ENCODE measurements around the gene CAMK1.
A peak's percentile ranks its signal among the peaks of the same experiment; 100 is the strongest.

The CAMK1 gene

GRCh38 chr3:9770276-9770812, 597 bp upstream of the CAMK1 start:
- H4K8ac ChIP-seq (ENCODE audit: low read depth, low read length): peak overlapping the region; percentile 72
- H2BK5ac ChIP-seq (ENCODE audit: low read depth, low read length, poor library complexity): no peak overlapping the region
- H3K4me1 ChIP-seq (ENCODE audit: control insufficient read depth in 1 of 2, insufficient read depth in 2 of 2, low read length in 2 of 2): peaks cover 7 to 12% of the 10 kb centered on the region in 2 experiments
- H3K9me3 ChIP-seq (ENCODE audit: insufficient read depth, low read depth, low read length): no peaks in the 10 kb centered on the region
- no peak overlapping the region for H3K14ac ChIP-seq (ENCODE audit: low read length)
- H3K4me3 ChIP-seq (ENCODE audit: low read depth, low read length): no peak overlapping the region
- no peak overlapping the region for H3K9ac ChIP-seq (ENCODE audit: low read length)
- peaks cover 7% of the 10 kb centered on the region for H3K79me1 ChIP-seq (ENCODE audit: low read length)
- H3K79me2 ChIP-seq (ENCODE audit: control insufficient read depth, insufficient read depth, low read length, poor library complexity): no peaks in the 10 kb centered on the region
- peak overlapping the region; percentile 80 for H3K4me2 ChIP-seq (ENCODE audit: low read length)
- no peak overlapping the region for H2BK120ac ChIP-seq (ENCODE audit: insufficient read depth, low read length, poor library complexity)
- H3K36me3 ChIP-seq (ENCODE audit: control insufficient read depth in 1 of 2, insufficient read depth in 2 of 2, low read length in 2 of 2): no peaks in the 10 kb centered on the region
- no peak overlapping the region for H4K91ac ChIP-seq (ENCODE audit: low read depth, low read length)
- peak overlapping the region; percentile 48 for H2AFZ ChIP-seq (ENCODE audit: insufficient read depth, low read length, poor library complexity)
- no peaks in the 10 kb centered on the region for H3K27me3 ChIP-seq (ENCODE audit: insufficient read depth, low read length)
- no peak overlapping the region for H3K23ac ChIP-seq (ENCODE audit: low read length)
- H4K12ac ChIP-seq (ENCODE audit: low read depth, low read length): no peak overlapping the region
- no peak overlapping the region for H2AK5ac ChIP-seq (ENCODE audit: low read length)
- no CpG with 5 or more reads among the region's 15 CpGs for WGBS (ENCODE audit: extremely low coverage, insufficient coverage, insufficient read length)
- H3K4ac ChIP-seq (ENCODE audit: low read depth, low read length): no peak overlapping the region
- no peak overlapping the region for H2BK12ac ChIP-seq (ENCODE audit: low read length)
- H3K18ac ChIP-seq (ENCODE audit: low read length): no peak overlapping the region
- H3K27ac ChIP-seq (ENCODE audit: low read depth, low read length): no peak overlapping the region
- no peak for DNase-seq

GRCh38 chr3:9769012-9769411, 735 bp downstream of the CAMK1 start:
- no peak overlapping the region for H3K14ac ChIP-seq (ENCODE audit: low read length)
- 100% methylated on average over 1 of the region's 5 CpGs for WGBS (ENCODE audit: extremely low coverage, insufficient coverage, insufficient read length)
- H4K91ac ChIP-seq (ENCODE audit: low read depth, low read length): no peak overlapping the region
- peaks cover 7% of the 10 kb centered on the region for H3K79me1 ChIP-seq (ENCODE audit: low read length)
- no peaks in the 10 kb centered on the region for H3K36me3 ChIP-seq (ENCODE audit: control insufficient read depth in 1 of 2, insufficient read depth in 2 of 2, low read length in 2 of 2)
- no peak overlapping the region for H2BK12ac ChIP-seq (ENCODE audit: low read length)
- no peak overlapping the region for H4K8ac ChIP-seq (ENCODE audit: low read depth, low read length)
- no peak overlapping the region for H3K18ac ChIP-seq (ENCODE audit: low read length)
- H3K4ac ChIP-seq (ENCODE audit: low read depth, low read length): no peak overlapping the region
- no peaks in the 10 kb centered on the region for H3K27me3 ChIP-seq (ENCODE audit: insufficient read depth, low read length)
- H3K4me2 ChIP-seq (ENCODE audit: low read length): no peak overlapping the region
- H2AFZ ChIP-seq (ENCODE audit: insufficient read depth, low read length, poor library complexity): no peak overlapping the region
- no peaks in the 10 kb centered on the region for H3K9me3 ChIP-seq (ENCODE audit: insufficient read depth, low read depth, low read length)
- peak overlapping the region; percentile 2 for H2AK5ac ChIP-seq (ENCODE audit: low read length)
- H3K23ac ChIP-seq (ENCODE audit: low read length): no peak overlapping the region
- no peak overlapping the region for H2BK5ac ChIP-seq (ENCODE audit: low read depth, low read length, poor library complexity)
- H3K79me2 ChIP-seq (ENCODE audit: control insufficient read depth, insufficient read depth, low read length, poor library complexity): no peaks in the 10 kb centered on the region
- H3K27ac ChIP-seq (ENCODE audit: low read depth, low read length): no peak overlapping the region
- no peak overlapping the region for H4K12ac ChIP-seq (ENCODE audit: low read depth, low read length)
- DNase-seq: no peak
- peaks cover 7 to 12% of the 10 kb centered on the region in 2 experiments for H3K4me1 ChIP-seq (ENCODE audit: control insufficient read depth in 1 of 2, insufficient read depth in 2 of 2, low read length in 2 of 2)
- H3K9ac ChIP-seq (ENCODE audit: low read length): no peak overlapping the region
- peak overlapping the region; percentile 49 for H3K4me3 ChIP-seq (ENCODE audit: low read depth, low read length)
- H2BK120ac ChIP-seq (ENCODE audit: insufficient read depth, low read length, poor library complexity): no peak overlapping the region

- H4K8ac ChIP-seq (ENCODE audit: low read depth, low read length): no peak overlapping the region
- H3K27ac ChIP-seq (ENCODE audit: low read depth, low read length): no peak overlapping the region
- no peak for DNase-seq
- H3K4ac ChIP-seq (ENCODE audit: low read depth, low read length): no peak overlapping the region
- no peaks in the 10 kb centered on the region for H3K27me3 ChIP-seq (ENCODE audit: insufficient read depth, low read length)
- no peaks in the 10 kb centered on the region for H3K36me3 ChIP-seq (ENCODE audit: control insufficient read depth in 1 of 2, insufficient read depth in 2 of 2, low read length in 2 of 2)
- H3K79me2 ChIP-seq (ENCODE audit: control insufficient read depth, insufficient read depth, low read length, poor library complexity): no peaks in the 10 kb centered on the region
- peak overlapping the region; percentile 37 for H3K9ac ChIP-seq (ENCODE audit: low read length)
- H3K4me1 ChIP-seq (ENCODE audit: control insufficient read depth in 1 of 2, insufficient read depth in 2 of 2, low read length in 2 of 2): peaks cover 7 to 12% of the 10 kb centered on the region in 2 experiments
- no peak overlapping the region for H2BK5ac ChIP-seq (ENCODE audit: low read depth, low read length, poor library complexity)
- no peak overlapping the region for H4K91ac ChIP-seq (ENCODE audit: low read depth, low read length)
- no peak overlapping the region for H3K4me3 ChIP-seq (ENCODE audit: low read depth, low read length)
- H2AK5ac ChIP-seq (ENCODE audit: low read length): no peak overlapping the region
- no peak overlapping the region for H3K18ac ChIP-seq (ENCODE audit: low read length)
- WGBS (ENCODE audit: extremely low coverage, insufficient coverage, insufficient read length): no CpG with 5 or more reads among the region's 6 CpGs
- no peak overlapping the region for H2BK12ac ChIP-seq (ENCODE audit: low read length)
- H3K9me3 ChIP-seq (ENCODE audit: insufficient read depth, low read depth, low read length): no peaks in the 10 kb centered on the region
- H2AFZ ChIP-seq (ENCODE audit: insufficient read depth, low read length, poor library complexity): no peak overlapping the region
- no peak overlapping the region for H3K23ac ChIP-seq (ENCODE audit: low read length)
- no peak overlapping the region for H2BK120ac ChIP-seq (ENCODE audit: insufficient read depth, low read length, poor library complexity)
- no peak overlapping the region for H3K4me2 ChIP-seq (ENCODE audit: low read length)
- H4K12ac ChIP-seq (ENCODE audit: low read depth, low read length): no peak overlapping the region
- H3K79me1 ChIP-seq (ENCODE audit: low read length): peaks cover 7% of the 10 kb centered on the region
- H3K14ac ChIP-seq (ENCODE audit: low read length): no peak overlapping the region
Observed at GRCh38 chr3:9768141-9768775, 1.5 kb downstream of the CAMK1 start.

- no peak overlapping the region for H3K14ac ChIP-seq (ENCODE audit: low read length)
- no peak overlapping the region for H3K4ac ChIP-seq (ENCODE audit: low read depth, low read length)
- H3K9ac ChIP-seq (ENCODE audit: low read length): no peak overlapping the region
- H4K91ac ChIP-seq (ENCODE audit: low read depth, low read length): no peak overlapping the region
- H3K4me3 ChIP-seq (ENCODE audit: low read depth, low read length): no peak overlapping the region
- H3K9me3 ChIP-seq (ENCODE audit: insufficient read depth, low read depth, low read length): no peaks in the 10 kb centered on the region
- H3K36me3 ChIP-seq (ENCODE audit: control insufficient read depth in 1 of 2, insufficient read depth in 2 of 2, low read length in 2 of 2): no peaks in the 10 kb centered on the region
- no peak overlapping the region for H2AFZ ChIP-seq (ENCODE audit: insufficient read depth, low read length, poor library complexity)
- no peak overlapping the region for H4K12ac ChIP-seq (ENCODE audit: low read depth, low read length)
- no peak overlapping the region for H2AK5ac ChIP-seq (ENCODE audit: low read length)
- no peaks in the 10 kb centered on the region for H3K27me3 ChIP-seq (ENCODE audit: insufficient read depth, low read length)
- DNase-seq: no peak
- no CpG with 5 or more reads among the region's 7 CpGs for WGBS (ENCODE audit: extremely low coverage, insufficient coverage, insufficient read length)
- H2BK120ac ChIP-seq (ENCODE audit: insufficient read depth, low read length, poor library complexity): no peak overlapping the region
- peaks cover 7 to 12% of the 10 kb centered on the region in 2 experiments for H3K4me1 ChIP-seq (ENCODE audit: control insufficient read depth in 1 of 2, insufficient read depth in 2 of 2, low read length in 2 of 2)
- no peak overlapping the region for H2BK5ac ChIP-seq (ENCODE audit: low read depth, low read length, poor library complexity)
- H3K18ac ChIP-seq (ENCODE audit: low read length): no peak overlapping the region
- no peaks in the 10 kb centered on the region for H3K79me2 ChIP-seq (ENCODE audit: control insufficient read depth, insufficient read depth, low read length, poor library complexity)
- H2BK12ac ChIP-seq (ENCODE audit: low read length): no peak overlapping the region
- peaks cover 7% of the 10 kb centered on the region for H3K79me1 ChIP-seq (ENCODE audit: low read length)
- H3K27ac ChIP-seq (ENCODE audit: low read depth, low read length): no peak overlapping the region
- H3K4me2 ChIP-seq (ENCODE audit: low read length): no peak overlapping the region
- H3K23ac ChIP-seq (ENCODE audit: low read length): no peak overlapping the region
- no peak overlapping the region for H4K8ac ChIP-seq (ENCODE audit: low read depth, low read length)
Observed at GRCh38 chr3:9767418-9767817, 2.3 kb downstream of the CAMK1 start.

Data from trophoblast cell (in vitro differentiated cells and primary cell).